ENCODE measurements around the gene STRA8.
"Not testable (repeated sequence)": the region's sequence is repeated elsewhere in the genome, so short reads cannot be mapped to it uniquely, and the experiment has no call there.

Gene STRA8

GRCh38 chr7:135204876-135205275 lies 28.8 kb upstream of the STRA8 start:
- no peak for DNase-seq (ENCODE audit: low spot score)

GRCh38 chr7:135205850-135206249 lies 27.8 kb upstream of the STRA8 start:
- DNase-seq (ENCODE audit: low spot score): no peak

GRCh38 chr7:135206941-135207391 lies 26.7 kb upstream of the STRA8 start:
- DNase-seq (ENCODE audit: low spot score): no peak

- no peak for DNase-seq (ENCODE audit: low spot score)
Observed at GRCh38 chr7:135207406-135208101, 26.1 kb upstream of the STRA8 start.

GRCh38 chr7:135208102-135208793 lies 25.4 kb upstream of the STRA8 start:
- DNase-seq (ENCODE audit: low spot score): peak; percentile 95

- peak; percentile 93 for DNase-seq (ENCODE audit: low spot score)
Observed at GRCh38 chr7:135209225-135209834, 24.3 kb upstream of the STRA8 start.

GRCh38 chr7:135210888-135211178 lies 22.8 kb upstream of the STRA8 start:
- no peak for DNase-seq (ENCODE audit: low spot score)

- peak; percentile 100 for DNase-seq (ENCODE audit: low spot score)
Observed at GRCh38 chr7:135211179-135211945, 22.3 kb upstream of the STRA8 start, which contains the start of gene WDR91. Gene WDR91, minus strand, starts transcription at chr7:135211526. Its CDS starts 24 bp downstream, at chr7:135211502.

GRCh38 chr7:135211946-135212685 lies 21.5 kb upstream of the STRA8 start:
- not testable (repeated sequence) for DNase-seq (ENCODE audit: low spot score)

GRCh38 chr7:135213831-135214230 lies 19.8 kb upstream of the STRA8 start:
- DNase-seq (ENCODE audit: low spot score): no peak

GRCh38 chr7:135215180-135215579 lies 18.5 kb upstream of the STRA8 start:
- DNase-seq (ENCODE audit: low spot score): no peak

- no peak for DNase-seq (ENCODE audit: low spot score)
Observed at GRCh38 chr7:135215698-135216097, 17.9 kb upstream of the STRA8 start.

- no peak for DNase-seq (ENCODE audit: low spot score)
Observed at GRCh38 chr7:135217645-135218509, 15.8 kb upstream of the STRA8 start.

GRCh38 chr7:135224027-135224426 lies 9.6 kb upstream of the STRA8 start:
- no peak for DNase-seq (ENCODE audit: low spot score)

GRCh38 chr7:135231686-135232085 lies 2.0 kb upstream of the STRA8 start:
- DNase-seq (ENCODE audit: low spot score): no peak

- DNase-seq (ENCODE audit: low spot score): no peak
Observed at GRCh38 chr7:135232087-135232486, 1.6 kb upstream of the STRA8 start.

GRCh38 chr7:135232720-135233119 lies 918 bp upstream of the STRA8 start:
- no peak for DNase-seq (ENCODE audit: low spot score)

- not testable (repeated sequence) for DNase-seq (ENCODE audit: low spot score)
Observed at GRCh38 chr7:135234095-135234494, 457 bp downstream of the STRA8 start.

GRCh38 chr7:135234727-135235126 lies 1.1 kb downstream of the STRA8 start:
- DNase-seq (ENCODE audit: low spot score): no peak

GRCh38 chr7:135235841-135236240 lies 2.2 kb downstream of the STRA8 start:
- no peak for DNase-seq (ENCODE audit: low spot score)

- no peak for DNase-seq (ENCODE audit: low spot score)
Observed at GRCh38 chr7:135236727-135237126, 3.1 kb downstream of the STRA8 start.
